WERI-Rb-1 (cell line): Measurements from ENCODE around the gene JHY.

ENCODE experiments used
- DNase-seq: peaks from one replicate; pipeline ENCODE4 v3.0.0-alpha.2; 2020
- H3K27ac ChIP-seq: fragments of 250-450 bp; sonication (Bioruptor Pico); 2 replicates; pipeline ENCODE4 v1.5.1; 2020; ENCODE audit warnings: mild to moderate bottlenecking, moderate library complexity
- H3K27me3 ChIP-seq: fragments of 250-450 bp; sonication (Bioruptor Pico); 2 replicates; pipeline ENCODE4 v1.5.1; 2021; ENCODE audit warnings: mild to moderate bottlenecking, low read depth, moderate library complexity; ENCODE audit not compliant: insufficient read depth, severe bottlenecking
- H3K36me3 ChIP-seq: fragments of 250-450 bp; sonication (Bioruptor Pico); 2 replicates; pipeline ENCODE4 v1.5.1; 2020; ENCODE audit warnings: mild to moderate bottlenecking, moderate library complexity
- H3K4me3 ChIP-seq: 2 replicates; pipeline ENCODE4 v1.5.1; 2011; ENCODE audit warnings: low read depth, mild to moderate bottlenecking, control low read depth, low read length
- H3K9me3 ChIP-seq: fragments of 250-450 bp; sonication (Bioruptor Pico); 2 replicates; pipeline ENCODE4 v1.5.1; 2021; ENCODE audit warnings: mild to moderate bottlenecking, moderate library complexity; ENCODE audit not compliant: severe bottlenecking
- CTCF ChIP-seq: IDR thresholded peaks from 2 replicates; pipeline ENCODE4 v1.5.1; 2011; ENCODE audit warnings: low read depth, mild to moderate bottlenecking, control low read depth, inconsistent platforms, low read length

The JHY gene

GRCh38 chr11:122917311-122917710 is 34.8 kb downstream of the JHY start:
- Histone ChIP-seq H3K36me3 (no peaks in the 10 kb centered on the region), H3K4me3 (no peak overlapping the region), H3K27ac (no peak overlapping the region), H3K9me3 (no peaks in the 10 kb centered on the region), H3K27me3 (no peaks in the 10 kb centered on the region)
- no peak for DNase-seq
- TF ChIP-seq CTCF: no peak

- DNase-seq: no peak
- no peaks in the 10 kb centered on the region for H3K27me3 ChIP-seq
- TF ChIP-seq CTCF: no peak
- H3K36me3 ChIP-seq: no peaks in the 10 kb centered on the region
- no peaks in the 10 kb centered on the region for H3K9me3 ChIP-seq
- H3K4me3 ChIP-seq: no peak overlapping the region
- H3K27ac ChIP-seq: no peak overlapping the region
Measured at GRCh38 chr11:122918734-122919133, 36.2 kb downstream of the JHY start.

GRCh38 chr11:122920579-122920978 is 38.0 kb downstream of the JHY start:
- H3K9me3 ChIP-seq: no peaks in the 10 kb centered on the region
- no peaks in the 10 kb centered on the region for H3K36me3 ChIP-seq
- no peak for TF ChIP-seq CTCF
- no peak overlapping the region for H3K4me3 ChIP-seq
- no peak overlapping the region for H3K27ac ChIP-seq
- DNase-seq: no peak
- no peaks in the 10 kb centered on the region for H3K27me3 ChIP-seq

GRCh38 chr11:122922893-122923292 is 40.3 kb downstream of the JHY start:
- TF ChIP-seq CTCF: no peak
- DNase-seq: no peak
- no peaks in the 10 kb centered on the region for H3K9me3 ChIP-seq
- no peaks in the 10 kb centered on the region for H3K36me3 ChIP-seq
- no peaks in the 10 kb centered on the region for H3K27me3 ChIP-seq
- no peak overlapping the region for H3K27ac ChIP-seq
- H3K4me3 ChIP-seq: no peak overlapping the region

- H3K36me3 ChIP-seq: no peaks in the 10 kb centered on the region
- DNase-seq: no peak
- TF ChIP-seq CTCF: no peak
- H3K27ac ChIP-seq: no peak overlapping the region
- H3K9me3 ChIP-seq: no peaks in the 10 kb centered on the region
- no peak overlapping the region for H3K4me3 ChIP-seq
- H3K27me3 ChIP-seq: no peaks in the 10 kb centered on the region
Measured at GRCh38 chr11:122923302-122923701, 40.7 kb downstream of the JHY start.

GRCh38 chr11:122931510-122931909 is 49.0 kb downstream of the JHY start:
- Histone ChIP-seq H3K4me3 (no peak overlapping the region), H3K36me3 (no peaks in the 10 kb centered on the region), H3K27me3 (no peaks in the 10 kb centered on the region), H3K9me3 (no peaks in the 10 kb centered on the region), H3K27ac (no peak overlapping the region)
- no peak for TF ChIP-seq CTCF
- DNase-seq: no peak
